SHP77 treated with DMSO at 0.1 percent for 48 hours (cell line): ENCODE data around the gene CD2AP.
A peak's percentile ranks its signal among the peaks of the same experiment; 100 is the strongest.
"Not testable (repeated sequence)": the region's sequence is repeated elsewhere in the genome, so short reads cannot be mapped to it uniquely, and the experiment has no call there.

ENCODE experiments used
- DNase-seq: peaks from one replicate; lab custom pipeline; 2025; lab: John Stamatoyannopoulos, UW

CD2AP gene

DNA sequence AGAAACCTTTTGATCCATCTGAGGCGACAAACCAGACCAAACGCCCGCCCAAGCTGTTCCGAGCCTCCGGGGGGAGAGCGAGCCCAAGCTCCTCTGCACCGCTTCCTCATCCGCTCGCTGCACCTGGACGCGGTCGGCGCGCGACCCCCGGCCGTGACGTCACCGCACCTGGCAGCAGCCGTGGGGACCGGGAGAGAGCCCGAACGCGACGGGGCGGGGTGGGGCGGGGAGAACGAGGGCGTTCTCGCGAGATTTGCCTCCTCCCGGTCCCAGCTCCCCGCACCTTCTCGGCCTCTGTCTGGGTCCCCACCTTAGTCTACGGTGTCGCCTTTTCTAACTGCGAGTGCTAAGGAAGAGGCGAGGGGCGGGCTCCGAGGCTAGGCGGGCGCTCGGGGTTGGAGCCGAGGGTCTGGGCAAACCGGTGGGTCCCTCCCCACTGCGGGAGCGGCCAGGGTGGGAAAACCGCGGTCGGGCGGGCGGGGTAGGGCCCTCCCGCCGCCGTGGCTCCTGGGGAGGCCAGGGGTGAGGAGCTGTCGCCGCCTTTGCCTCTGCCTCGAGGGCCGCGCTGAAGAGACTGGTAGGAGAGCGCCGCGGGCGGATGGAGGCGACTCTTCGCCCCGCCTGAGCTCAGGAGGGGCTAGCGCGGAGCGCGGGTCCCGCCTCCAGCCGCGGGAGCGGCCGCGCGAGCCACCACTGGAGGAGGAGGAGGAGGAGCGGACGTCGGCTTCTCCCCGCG lies at the start of gene CD2AP:
Gene CD2AP, plus strand, starts transcription at position 293 of the 736 bp plus-strand sequence. CDS start 456 bp downstream, outside the sequence.
- peak; percentile 80 for DNase-seq

DNA sequence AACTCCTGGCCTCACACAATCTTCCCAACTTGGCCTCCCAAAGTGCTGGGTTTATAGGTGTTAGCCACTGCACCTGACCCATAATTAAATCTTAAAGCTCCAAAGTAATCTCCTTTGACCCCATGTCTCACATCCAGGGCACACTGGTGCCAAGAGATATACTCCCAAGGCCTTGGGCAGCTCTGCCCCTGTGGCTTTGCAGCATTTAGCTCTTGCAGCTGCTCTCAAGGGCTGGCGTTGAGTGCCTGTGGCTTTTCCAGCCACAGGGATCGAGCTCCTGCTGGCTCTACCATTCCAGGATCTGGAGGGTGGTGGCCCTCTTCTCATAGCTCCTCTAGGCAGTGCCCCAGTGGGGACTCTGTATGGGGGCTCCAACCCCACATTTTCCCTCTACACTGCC lies 49.3 kb upstream of the CD2AP start:
- no peak for DNase-seq

DNA sequence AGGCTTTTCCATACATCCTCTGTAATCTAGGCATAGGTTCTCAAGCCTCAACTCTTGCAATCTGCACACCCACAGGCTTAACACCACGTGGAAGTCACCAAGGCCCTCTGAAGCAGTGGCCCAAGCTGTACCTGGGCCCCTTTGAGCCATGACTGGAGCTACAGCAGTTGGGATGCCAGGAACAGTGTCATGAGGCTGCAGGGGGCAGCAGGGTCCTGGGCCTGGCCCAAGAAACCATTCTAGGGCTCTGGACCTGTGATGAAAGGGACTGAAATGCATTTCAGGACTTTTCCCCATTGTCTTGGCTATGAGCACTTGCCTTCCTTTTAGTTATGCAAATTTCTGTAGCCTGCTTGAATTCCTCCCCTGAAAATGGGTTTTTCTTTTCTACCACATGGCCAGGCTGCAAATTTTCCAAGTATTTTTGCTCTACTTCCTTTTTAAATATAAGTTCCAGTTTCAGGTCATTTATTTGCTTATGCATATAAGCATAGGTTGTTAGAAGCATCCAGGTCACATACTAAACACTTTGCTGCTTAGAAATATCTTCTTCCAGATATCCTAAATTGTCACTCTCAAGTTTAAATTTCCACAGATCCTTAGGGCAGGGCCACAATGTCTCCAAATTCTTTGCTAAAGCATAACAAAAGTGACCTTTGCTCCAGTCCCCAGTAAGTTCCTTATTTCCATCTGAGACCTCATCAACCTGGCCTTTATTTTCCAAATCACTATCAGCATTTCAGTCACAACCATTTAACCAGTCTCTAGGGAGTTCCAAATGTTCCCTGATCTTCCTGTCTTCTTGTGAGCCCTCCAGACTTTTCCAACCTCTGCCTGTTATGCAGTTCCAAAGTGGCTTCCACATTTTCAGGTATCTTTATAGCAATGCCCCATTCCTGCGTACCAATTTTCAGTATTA lies 48.6 kb upstream of the CD2AP start:
- DNase-seq, result no peak

DNA sequence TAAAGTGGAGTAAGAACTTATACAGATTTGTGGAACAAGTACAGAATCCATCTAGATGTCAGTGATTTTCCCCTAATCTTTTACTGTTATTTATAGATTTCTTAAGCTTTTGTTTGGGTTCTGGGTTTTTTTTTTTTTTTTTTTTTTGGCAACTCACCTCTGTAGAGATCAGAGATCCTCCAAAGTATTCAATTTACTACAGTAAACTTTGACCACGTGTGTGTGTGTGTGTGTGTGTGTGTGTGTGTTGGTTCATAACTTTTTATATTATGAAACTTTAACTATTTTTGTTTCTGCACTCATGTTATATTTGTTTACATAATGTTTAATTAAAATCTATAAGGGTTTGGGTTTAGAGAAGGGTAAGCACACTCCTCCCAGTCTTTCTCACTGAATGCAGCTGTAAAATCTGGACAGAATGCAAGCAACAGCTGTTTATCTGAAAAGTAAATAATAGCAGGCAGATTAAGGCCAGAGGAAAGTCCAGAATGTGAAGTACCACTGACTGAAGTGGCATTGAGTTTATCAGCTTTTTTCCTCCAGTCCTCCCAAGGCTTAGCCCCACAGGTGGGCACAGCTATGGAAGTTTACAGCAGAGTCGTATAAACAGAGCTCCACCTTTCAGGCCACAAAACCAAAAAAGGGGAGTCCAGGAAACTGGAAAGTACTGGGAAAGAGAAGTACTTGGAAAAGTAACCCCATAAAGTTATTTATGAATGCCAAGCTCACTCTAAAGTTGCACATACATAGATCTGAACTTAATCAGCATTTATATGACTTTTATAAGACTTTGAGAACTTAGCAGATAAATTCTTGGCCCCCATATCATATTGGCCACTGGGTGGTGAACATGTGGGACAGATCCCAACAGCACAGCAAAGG lies 43.0 kb upstream of the CD2AP start:
- DNase-seq, result no peak

GRCh38 chr6:47435254-47435612 lies 42.4 kb upstream of the CD2AP start:
- DNase-seq, result no peak

DNA sequence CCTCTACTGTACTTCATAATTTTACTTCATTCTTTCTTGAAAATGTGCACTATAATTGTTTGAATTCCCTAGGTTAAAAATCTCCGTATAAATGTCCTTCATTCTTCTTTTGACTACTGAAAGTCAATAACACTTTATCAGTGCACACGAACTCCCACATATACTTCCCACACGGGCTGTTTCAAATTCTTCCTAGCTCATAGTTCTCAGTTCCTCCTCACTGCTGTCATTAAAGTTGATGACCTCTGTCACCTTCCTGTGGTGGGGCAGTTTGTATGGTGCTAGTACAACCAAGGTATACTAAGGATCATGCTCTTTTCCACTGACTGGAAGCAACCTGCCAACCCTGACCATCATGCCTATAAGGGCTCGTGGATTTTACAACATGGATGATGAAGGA lies 40.0 kb upstream of the CD2AP start:
- DNase-seq, result no peak

- DNase-seq, result no peak
These were observed 38.9 kb upstream of the CD2AP start for GRCh38 chr6:47438481-47439347.

DNA sequence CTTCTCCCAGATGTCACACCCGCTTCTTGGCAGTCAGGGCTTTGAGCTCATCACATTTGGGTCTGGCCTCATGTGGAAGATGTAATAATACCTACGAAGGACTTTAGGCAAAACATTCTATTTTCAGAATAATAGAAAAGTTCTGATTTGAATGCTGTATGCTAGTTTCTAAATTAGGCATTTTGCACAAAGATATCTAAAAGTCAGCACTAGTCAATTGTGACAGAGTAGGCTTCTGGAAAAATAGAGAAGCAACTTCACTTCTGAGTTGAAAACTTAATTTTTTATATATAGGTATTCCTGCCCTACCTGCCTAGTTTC lies 38.3 kb upstream of the CD2AP start:
- no peak for DNase-seq

DNA sequence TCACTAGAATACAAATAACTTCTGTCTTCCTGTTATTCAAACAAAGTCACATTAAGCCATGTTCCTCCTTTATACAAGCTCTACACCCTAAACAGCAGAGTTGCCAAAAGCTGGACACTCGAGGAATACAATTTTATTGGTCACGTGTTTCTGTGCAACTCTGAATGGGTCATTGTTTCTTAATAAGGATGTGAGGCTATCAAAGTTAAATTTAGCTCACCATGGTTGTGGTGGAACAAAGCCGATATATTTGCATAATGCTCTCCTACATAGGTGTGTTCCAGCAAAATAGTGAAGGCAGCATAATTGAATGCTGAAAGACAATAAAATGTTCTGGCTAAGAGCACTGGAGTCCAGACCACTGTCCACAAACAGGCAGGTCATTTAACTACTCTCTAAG lies 36.9 kb upstream of the CD2AP start:
- no peak for DNase-seq

- DNase-seq, result not testable (repeated sequence)
These were observed 32.6 kb upstream of the CD2AP start for GRCh38 chr6:47444964-47445363.

DNA sequence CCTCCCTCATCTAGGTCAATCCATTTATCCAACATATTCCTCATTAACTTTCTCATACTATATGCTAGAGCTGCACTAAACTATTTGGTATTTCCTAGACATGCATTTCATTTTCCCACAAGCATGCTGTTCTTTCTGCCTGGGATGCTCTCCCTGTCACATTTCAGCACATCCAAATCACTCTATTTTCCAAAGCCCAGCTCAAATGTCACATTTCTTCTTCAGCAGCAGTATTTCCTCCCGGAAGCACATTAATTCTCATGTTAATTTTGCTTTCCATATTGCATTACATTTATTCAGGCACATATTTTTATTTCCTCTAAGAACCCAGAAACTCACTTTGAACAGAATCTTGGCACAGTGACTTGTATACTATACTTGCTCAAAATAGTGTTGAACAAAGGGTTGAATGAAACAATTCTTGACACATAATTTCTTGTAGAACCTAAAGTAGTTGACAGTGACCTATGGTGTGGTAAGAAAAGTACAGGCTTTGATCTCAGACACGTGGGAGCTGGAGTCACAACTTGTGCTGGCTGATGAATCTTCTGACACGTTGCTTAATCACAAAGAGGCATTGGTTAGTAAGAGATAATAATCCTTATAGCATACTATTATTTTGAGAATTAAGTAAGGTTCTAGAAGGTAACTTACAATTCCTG lies 30.8 kb upstream of the CD2AP start:
- no peak for DNase-seq

GRCh38 chr6:47447722-47448121 lies 29.9 kb upstream of the CD2AP start:
- DNase-seq, result no peak

- DNase-seq, result no peak
These were observed 26.4 kb upstream of the CD2AP start for GRCh38 chr6:47451162-47451561.

- no peak for DNase-seq
These were observed 24.7 kb upstream of the CD2AP start for GRCh38 chr6:47452899-47453298.

DNA sequence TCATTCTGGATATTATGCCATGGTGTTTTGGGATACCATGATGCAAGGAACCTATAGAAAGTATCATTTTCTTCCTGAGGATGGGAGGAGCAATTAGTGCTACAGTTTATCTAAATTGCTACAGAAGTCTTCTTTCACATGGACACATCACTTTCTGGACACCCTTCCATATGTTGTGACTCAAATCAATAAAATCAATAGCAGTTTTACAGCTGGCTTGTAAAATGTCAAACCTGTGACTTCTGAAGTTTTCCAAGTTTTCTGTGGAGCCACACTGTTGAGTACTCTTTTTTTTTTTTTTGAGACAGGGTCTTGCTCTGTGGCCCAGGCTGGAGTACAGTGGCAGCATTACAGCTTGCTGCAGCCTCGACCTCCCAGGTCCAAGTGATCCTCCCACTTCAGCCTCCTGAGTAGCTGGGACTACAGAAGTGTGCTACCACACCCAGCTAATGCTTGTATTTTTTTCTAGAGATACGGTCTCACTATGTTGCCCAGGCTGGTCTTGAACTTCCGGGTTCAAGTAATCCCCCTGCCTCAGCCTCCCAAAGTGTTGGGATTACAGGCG lies 24.1 kb upstream of the CD2AP start:
- DNase-seq, result no peak

DNA sequence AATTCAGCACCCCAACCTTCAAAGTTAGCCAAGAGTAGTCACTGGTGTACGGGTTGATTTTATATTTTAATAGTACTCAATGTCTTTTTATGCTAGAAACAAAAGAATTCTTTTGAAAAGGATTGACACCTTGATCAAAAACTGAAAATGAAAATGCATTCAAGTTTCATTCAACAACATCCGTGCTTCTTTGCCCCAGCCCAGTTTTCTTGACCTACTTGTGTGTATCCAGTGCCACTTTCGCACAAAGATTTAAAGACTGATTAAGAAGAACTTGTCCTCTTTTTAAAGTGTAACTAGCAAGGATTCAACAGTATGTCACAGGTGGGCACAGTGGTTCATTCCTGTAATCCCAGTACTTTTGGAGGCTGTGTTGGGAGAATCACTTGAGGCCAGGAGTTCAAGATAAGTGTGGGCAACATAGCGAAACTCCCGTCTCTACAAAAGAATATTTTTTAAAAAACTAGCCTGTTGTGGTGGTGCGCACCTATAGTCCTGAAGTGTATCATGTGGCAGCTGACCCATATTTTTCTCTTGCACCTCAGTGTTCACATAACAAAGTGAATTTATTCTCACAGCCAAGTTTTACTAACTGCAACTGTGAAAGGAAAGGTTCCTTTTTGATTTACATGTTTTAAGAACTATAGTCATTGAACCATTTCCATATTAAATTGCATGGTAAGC lies 22.7 kb upstream of the CD2AP start:
- DNase-seq, result no peak

DNA sequence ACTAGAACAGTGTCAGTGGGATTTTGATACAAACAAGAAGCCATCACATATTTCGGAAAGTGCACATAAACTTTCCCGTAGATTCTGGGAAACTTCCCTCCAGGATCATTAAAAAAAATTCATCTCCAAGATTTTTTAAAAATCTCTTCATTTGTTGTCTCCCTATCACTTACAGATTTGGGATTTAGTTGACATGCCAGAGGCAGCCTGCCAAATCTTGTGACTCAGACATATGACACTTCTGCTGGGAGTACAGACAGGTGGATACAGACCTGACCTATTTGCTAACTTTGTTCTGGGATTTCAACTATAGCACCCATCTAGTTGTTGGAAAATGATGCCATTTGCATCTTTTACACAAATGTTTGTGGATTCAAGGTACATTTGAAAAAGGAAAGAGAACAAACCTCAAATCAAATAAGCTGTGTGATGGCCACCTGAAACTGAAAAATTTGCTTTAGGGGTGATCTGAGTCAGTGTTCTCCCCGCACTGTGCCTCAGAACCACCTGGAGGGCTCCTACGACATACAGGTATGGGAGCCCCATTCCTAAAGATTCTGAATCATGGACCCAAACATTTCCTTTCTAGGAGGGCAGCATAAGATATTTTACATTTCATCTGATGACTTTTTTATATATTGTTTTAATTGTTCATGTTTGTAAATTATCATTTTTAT lies 21.9 kb upstream of the CD2AP start:
- DNase-seq, result no peak

DNA sequence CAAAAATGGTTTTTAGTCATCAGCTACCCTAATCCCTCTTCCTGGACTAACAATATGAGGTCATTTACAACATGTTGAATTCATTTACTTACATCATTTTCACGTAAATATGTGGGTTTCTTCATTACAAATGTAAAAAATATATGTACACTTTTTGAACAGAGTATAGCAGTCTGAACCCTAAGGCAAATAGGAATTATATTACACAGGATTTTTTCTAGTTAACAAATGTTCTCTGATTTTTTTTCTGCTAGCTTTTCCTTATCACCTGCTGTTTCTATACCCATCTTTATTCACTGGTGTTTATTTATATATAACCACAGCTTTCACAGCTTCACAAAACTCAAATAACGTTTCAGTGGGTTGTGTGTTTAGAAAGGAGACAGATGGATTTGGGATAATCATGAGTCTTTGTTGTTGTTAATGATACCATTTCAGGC lies 21.0 kb upstream of the CD2AP start:
- DNase-seq, result no peak

DNA sequence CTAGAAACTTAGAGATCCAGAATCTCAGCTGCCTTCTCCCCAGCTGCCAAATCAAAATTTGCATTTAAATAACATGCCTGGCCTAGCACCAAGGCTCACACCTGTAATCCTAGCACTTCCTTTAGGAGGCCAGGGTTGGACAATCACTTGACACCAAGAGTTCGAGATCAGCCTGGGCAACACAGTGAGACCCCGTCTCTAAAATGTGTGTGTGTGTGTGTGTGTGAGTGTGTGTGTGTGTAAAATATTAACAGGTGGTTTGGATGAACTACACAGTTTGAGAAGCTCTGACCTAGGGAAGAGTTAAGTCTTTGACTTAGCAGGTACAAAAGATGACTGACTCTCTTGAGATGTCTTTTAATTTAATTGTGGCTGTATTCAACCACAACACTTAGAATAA lies 20.2 kb upstream of the CD2AP start:
- no peak for DNase-seq
